HCT116 (cell line): ENCODE measurements around the gene ANKRA2. TPM values are rescaled to one million over a fixed set of nuclear protein-coding genes. Genes with fewer than 3 reads are reported as not detected.

ENCODE experiments used
- ATAC-seq: fragments of 200-7000 bp; cut with Tn5 transposase; 2 replicates; pipeline ENCODE4 v1.9.1; 2020; ENCODE audit warnings: mild to moderate bottlenecking, moderate library complexity
- BruUV-seq: library from RNA; stranded (reverse); fragments of 400-500 nt; replicated peaks from 2 replicates; lab custom pipeline; 2021; lab: Mats Ljungman, UMichigan
- CTCF ChIA-PET: fragments of 300-600 bp; sonication (Branson Sonifier 250); formaldehyde crosslinking; loops from one replicate; lab custom pipeline; 2021; ENCODE audit warnings: antibody characterized with exemption; lab: Charles Lee
- POLR2A ChIA-PET: fragments of 300-600, 350-600 bp; sonication (Branson Sonifier 250); formaldehyde crosslinking; loops from one replicate; lab custom pipeline; 2021; ENCODE audit warnings: antibody characterized with exemption; lab: Charles Lee
- RAD21 ChIA-PET, 2 experiments: fragments of 300-600 bp; sonication (Branson Sonifier 250); formaldehyde crosslinking; loops; one replicate each; lab custom pipeline; 2023; ENCODE audit warnings: low total read pairs in 2 of 2; ENCODE audit not compliant: uncharacterized antibody in 2 of 2, unreplicated experiment in 2 of 2, low non-redundant PET in 1 of 2; lab: Charles Lee
- DNase-seq: peaks from one replicate; pipeline ENCODE4 v3.0.0-alpha.2; 2010; ENCODE audit warnings: low read depth, low spot score
- H2AFZ ChIP-seq: fragments of 200-600 bp; shearing (Covaris generic), sonication (generic); 2 replicates; pipeline ENCODE4 v1.6.1; 2017; ENCODE audit warnings: low read depth, mixed run types, mixed read lengths, antibody characterized with exemption, low read length; ENCODE audit not compliant: poor library complexity, severe bottlenecking
- H3K27ac ChIP-seq: 2 replicates; pipeline ENCODE4 v1.5.1; 2012; ENCODE audit warnings: low read depth, low read length
- H3K27me3 ChIP-seq: fragments of 200-600 bp; sonication (generic); 2 replicates; pipeline ENCODE4 v1.6.1; 2016; ENCODE audit warnings: mixed run types, low read length, mixed read lengths; ENCODE audit not compliant: insufficient read depth
- H3K36me3 ChIP-seq, 2 experiments: fragments of 200-500 bp in 1 of 2; fragments of 200-600 bp in 1 of 2; sonication (Bioruptor generic) in 1 of 2; sonication (generic) in 1 of 2; 2 replicates each; pipeline versions ENCODE4 v1.5.1 to v1.6.1; 2014 to 2016; ENCODE audit warnings: low read length in 2 of 2, inconsistent platforms in 1 of 2, mixed read lengths in 1 of 2, mixed run types in 1 of 2; ENCODE audit not compliant: insufficient read depth in 2 of 2, control insufficient read depth in 1 of 2
- H3K4me1 ChIP-seq, 2 experiments: fragments of 200-600 bp in 1 of 2; sonication (generic) in 1 of 2; 2 replicates each; pipeline versions ENCODE4 v1.5.1 to v1.6.1; 2012 to 2017; ENCODE audit warnings: low read length in 2 of 2, inconsistent platforms in 1 of 2, mild to moderate bottlenecking in 1 of 2, mixed read lengths in 1 of 2, mixed run types in 1 of 2, moderate library complexity in 1 of 2; ENCODE audit not compliant: insufficient read depth in 2 of 2, control insufficient read depth in 1 of 2
- H3K4me2 ChIP-seq: fragments of 200-600 bp; sonication (generic); 2 replicates; pipeline ENCODE4 v1.6.1; 2017; ENCODE audit warnings: mixed run types, low read length, mixed read lengths
- H3K4me3 ChIP-seq, 2 experiments: fragments of 200-600 bp in 1 of 2; sonication (generic) in 1 of 2; replicated peaks in 1 of 2; 2 replicates each; pipeline ENCODE4 v1.5.1; 2011 to 2016; ENCODE audit warnings: low read length in 2 of 2, control low read depth in 1 of 2, low read depth in 1 of 2, mild to moderate bottlenecking in 1 of 2, mixed read lengths in 1 of 2, mixed run types in 1 of 2
- H3K79me2 ChIP-seq: fragments of 200-600 bp; sonication (generic); 2 replicates; pipeline ENCODE4 v1.6.1; 2017; ENCODE audit warnings: mild to moderate bottlenecking, mixed run types, low read length, moderate library complexity, mixed read lengths; ENCODE audit not compliant: insufficient read depth
- H3K9ac ChIP-seq: fragments of 200-600 bp; sonication (generic); 2 replicates; pipeline ENCODE4 v1.6.1; 2016; ENCODE audit warnings: low read length, mixed read lengths
- H3K9me2 ChIP-seq: fragments of 200-600 bp; sonication (generic), shearing (Covaris generic); 2 replicates; pipeline ENCODE4 v1.6.1; 2017; ENCODE audit warnings: mixed run types, mild to moderate bottlenecking, moderate library complexity; ENCODE audit not compliant: insufficient read depth
- H3K9me3 ChIP-seq, 2 experiments: fragments of 200-500 bp in 1 of 2; fragments of 200-600 bp in 1 of 2; sonication (Bioruptor generic) in 1 of 2; sonication (generic) in 1 of 2; 2 replicates each; pipeline ENCODE4 v1.6.1; 2014 to 2017; ENCODE audit warnings: low read length in 2 of 2, mixed read lengths in 2 of 2, inconsistent platforms in 1 of 2, low read depth in 1 of 2, mild to moderate bottlenecking in 1 of 2, mixed run types in 1 of 2, moderate library complexity in 1 of 2; ENCODE audit not compliant: control insufficient read depth in 1 of 2, insufficient read depth in 1 of 2
- H4K20me1 ChIP-seq: fragments of 200-600 bp; sonication (generic), shearing (Covaris generic); 2 replicates; pipeline ENCODE4 v1.6.1; 2017; ENCODE audit warnings: mixed run types, mild to moderate bottlenecking, moderate library complexity; ENCODE audit not compliant: insufficient read depth
- CBX3 ChIP-seq: IDR thresholded peaks from 2 replicates; pipeline ENCODE4 v1.6.1; 2012; ENCODE audit warnings: low read depth
- CEBPB ChIP-seq: IDR thresholded peaks from 2 replicates; pipeline ENCODE4 v1.6.1; 2012; ENCODE audit warnings: low read depth
- EGR1 ChIP-seq: IDR thresholded peaks from 2 replicates; pipeline ENCODE4 v1.6.1; 2012; ENCODE audit warnings: low read depth
- ELF1 ChIP-seq: IDR thresholded peaks from 2 replicates; pipeline ENCODE4 v1.6.1; 2012; ENCODE audit warnings: low read depth, borderline replicate concordance
- FOSL1 ChIP-seq: IDR thresholded peaks from 2 replicates; pipeline ENCODE4 v1.6.1; 2012; ENCODE audit warnings: low read depth
- POLR2A ChIP-seq: IDR thresholded peaks from 2 replicates; pipeline ENCODE4 v1.7.0; 2011; ENCODE audit warnings: borderline replicate concordance; ENCODE audit not compliant: insufficient read depth, insufficient read length; ENCODE audit errors: extremely low read depth
- POLR2AphosphoS5 ChIP-seq: IDR thresholded peaks from 2 replicates; pipeline ENCODE4 v1.6.1; 2011; ENCODE audit warnings: mild to moderate bottlenecking, low read depth, low read length, moderate library complexity
- RAD21 ChIP-seq: IDR thresholded peaks from 2 replicates; pipeline ENCODE4 v1.6.1; 2012; ENCODE audit warnings: low read depth, mild to moderate bottlenecking
- SP1 ChIP-seq: IDR thresholded peaks from 2 replicates; pipeline ENCODE4 v1.6.1; 2012; ENCODE audit warnings: low read depth
- SRF ChIP-seq: IDR thresholded peaks from 2 replicates; pipeline ENCODE4 v1.6.1; 2012; ENCODE audit warnings: low read depth
- TCF7L2 ChIP-seq: IDR thresholded peaks from 2 replicates; pipeline ENCODE4 v1.7.0; 2011; ENCODE audit warnings: borderline replicate concordance, inconsistent platforms; ENCODE audit not compliant: insufficient read depth, insufficient read length; ENCODE audit errors: extremely low read depth
- YY1 ChIP-seq: IDR thresholded peaks from 2 replicates; pipeline ENCODE4 v1.6.1; 2011; ENCODE audit warnings: low read length, low read depth, moderate library complexity, mild to moderate bottlenecking; ENCODE audit not compliant: insufficient replicate concordance; ENCODE audit errors: extremely low read depth
- ZBTB33 ChIP-seq: IDR thresholded peaks from 2 replicates; pipeline ENCODE4 v1.6.1; 2011; ENCODE audit warnings: mild to moderate bottlenecking, low read length, moderate library complexity; ENCODE audit not compliant: insufficient replicate concordance; ENCODE audit errors: extremely low read depth
- intact Hi-C: fragments of 100-400 bp; cut with micrococcal nuclease; formaldehyde crosslinking; loops from 2 replicates; pipeline ENCODE4 v1.10.0; 2022
- total RNA-seq: library from RNA; stranded (reverse); gene quantifications from one replicate; pipeline ENCODE4 v1.2.1, GENCODE V29; 2021; ENCODE audit not compliant: unreplicated experiment
- TF ChIP-seq, protein P1 (sequence below), 3 experiments: fragments of 200-600 bp in 1 of 3; sonication (generic) in 1 of 3; IDR thresholded peaks in 2 of 3; conservative IDR thresholded peaks in 1 of 3; 2 replicates each; pipeline ENCODE4 v1.5.1; 2012 to 2017; ENCODE audit warnings: low read depth in 2 of 3, low read length in 2 of 3, antibody characterized with exemption in 1 of 3, borderline replicate concordance in 1 of 3, control low read depth in 1 of 3, mild to moderate bottlenecking in 1 of 3, mixed read lengths in 1 of 3, mixed run types in 1 of 3, moderate library complexity in 1 of 3; ENCODE audit not compliant: insufficient read depth in 1 of 3

Gene ANKRA2
- total RNA-seq, 1 experiment from 2014 or later = 17.0 TPM

- H3K9me3 ChIP-seq = no peaks in the 10 kb centered on the region
- no peak overlapping the region for H3K4me3 ChIP-seq
- no peak overlapping the region for H3K9ac ChIP-seq
- H2AFZ ChIP-seq = no peak overlapping the region
- RAD21 ChIA-PET = interaction anchor here (0.6 to 1.8 kb wide), 6 partner anchors 102 to 204 kb away, joined by 3 to 11 read pairs (median 5); no protein-coding TSS in a partner anchor
- no peaks in the 10 kb centered on the region for H3K79me2 ChIP-seq
- TF ChIP-seq POLR2A = no peak
- TF ChIP-seq SP1 = no peak
- no peak for TF ChIP-seq POLR2AphosphoS5
- TF ChIP-seq SRF = no peak
- no peak for TF ChIP-seq EGR1
- TF ChIP-seq, protein P1, sequence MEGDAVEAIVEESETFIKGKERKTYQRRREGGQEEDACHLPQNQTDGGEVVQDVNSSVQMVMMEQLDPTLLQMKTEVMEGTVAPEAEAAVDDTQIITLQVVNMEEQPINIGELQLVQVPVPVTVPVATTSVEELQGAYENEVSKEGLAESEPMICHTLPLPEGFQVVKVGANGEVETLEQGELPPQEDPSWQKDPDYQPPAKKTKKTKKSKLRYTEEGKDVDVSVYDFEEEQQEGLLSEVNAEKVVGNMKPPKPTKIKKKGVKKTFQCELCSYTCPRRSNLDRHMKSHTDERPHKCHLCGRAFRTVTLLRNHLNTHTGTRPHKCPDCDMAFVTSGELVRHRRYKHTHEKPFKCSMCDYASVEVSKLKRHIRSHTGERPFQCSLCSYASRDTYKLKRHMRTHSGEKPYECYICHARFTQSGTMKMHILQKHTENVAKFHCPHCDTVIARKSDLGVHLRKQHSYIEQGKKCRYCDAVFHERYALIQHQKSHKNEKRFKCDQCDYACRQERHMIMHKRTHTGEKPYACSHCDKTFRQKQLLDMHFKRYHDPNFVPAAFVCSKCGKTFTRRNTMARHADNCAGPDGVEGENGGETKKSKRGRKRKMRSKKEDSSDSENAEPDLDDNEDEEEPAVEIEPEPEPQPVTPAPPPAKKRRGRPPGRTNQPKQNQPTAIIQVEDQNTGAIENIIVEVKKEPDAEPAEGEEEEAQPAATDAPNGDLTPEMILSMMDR (IDR thresholded peaks at IDR 0.05 in 2 of 3, conservative IDR thresholded peaks at IDR 0.05 in 1 of 3; ENCODE audit: borderline replicate concordance in 1 of 3, insufficient read depth in 1 of 3, low read depth in 2 of 3, low read length in 2 of 3) = peak; percentile 59 to 85 (median 80); a peak in 5 of 6 replicates
- TF ChIP-seq CEBPB = no peak
- peak; percentile 92 for TF ChIP-seq RAD21
- no peak for TF ChIP-seq TCF7L2
- no peak for TF ChIP-seq FOSL1
- TF ChIP-seq CBX3 = no peak
- TF ChIP-seq ZBTB33 = no peak
- TF ChIP-seq YY1 = no peak
- no peak for TF ChIP-seq ELF1
- TF ChIP-seq, all 23 proteins: peak for 2
- intact Hi-C loops = loop anchor here (1.0 to 10.0 kb wide), 4 partner anchors 102 to 1058 kb away; no protein-coding TSS in a partner anchor
- Histone ChIP-seq H3K36me3 (no peaks in the 10 kb centered on the region), H3K9me2 (no peaks in the 10 kb centered on the region), H3K27me3 (no peaks in the 10 kb centered on the region), H3K4me2 (no peak overlapping the region), H3K4me1 (no peaks in the 10 kb centered on the region), H3K27ac (no peak overlapping the region), H4K20me1 (no peaks in the 10 kb centered on the region)
- ChIA-PET CTCF (interaction anchor here (0.5 to 6.6 kb wide), 15 partner anchors 13 to 1058 kb away, joined by 3 to 112 read pairs (median 3); partner anchors contain the start of gene BTF3), POLR2A (no interaction called here)
- no TSS peak for BruUV-seq
- DNase-seq (peak; percentile 83), ATAC-seq (peak; percentile 84)
These were observed 25.8 kb upstream of the ANKRA2 start for GRCh38 chr5:73591102-73591695.
